Muscle of arm (tissue), 12 donors: ENCODE results near the gene CYB561D1. TPM values are rescaled to one million over a fixed set of nuclear protein-coding genes. Genes with fewer than 3 reads are reported as not detected.

Experiments used
- DNase-seq: peaks from one replicate; pipeline ENCODE4 v3.0.0-alpha.2; 2013
- polyA plus RNA-seq, 12 donors: library from polyadenylated mRNA; unstranded; fragments of 120-200 nt; gene quantifications; one replicate each; pipeline ENCODE4 v1.2.1, GENCODE V29; 2013; ENCODE audit not compliant: insufficient read length in 12 of 12

CYB561D1 gene
- polyA plus RNA-seq, 12 donors = 6.9 to 13.9 (median 9.4) TPM; not detected in 1

DNA sequence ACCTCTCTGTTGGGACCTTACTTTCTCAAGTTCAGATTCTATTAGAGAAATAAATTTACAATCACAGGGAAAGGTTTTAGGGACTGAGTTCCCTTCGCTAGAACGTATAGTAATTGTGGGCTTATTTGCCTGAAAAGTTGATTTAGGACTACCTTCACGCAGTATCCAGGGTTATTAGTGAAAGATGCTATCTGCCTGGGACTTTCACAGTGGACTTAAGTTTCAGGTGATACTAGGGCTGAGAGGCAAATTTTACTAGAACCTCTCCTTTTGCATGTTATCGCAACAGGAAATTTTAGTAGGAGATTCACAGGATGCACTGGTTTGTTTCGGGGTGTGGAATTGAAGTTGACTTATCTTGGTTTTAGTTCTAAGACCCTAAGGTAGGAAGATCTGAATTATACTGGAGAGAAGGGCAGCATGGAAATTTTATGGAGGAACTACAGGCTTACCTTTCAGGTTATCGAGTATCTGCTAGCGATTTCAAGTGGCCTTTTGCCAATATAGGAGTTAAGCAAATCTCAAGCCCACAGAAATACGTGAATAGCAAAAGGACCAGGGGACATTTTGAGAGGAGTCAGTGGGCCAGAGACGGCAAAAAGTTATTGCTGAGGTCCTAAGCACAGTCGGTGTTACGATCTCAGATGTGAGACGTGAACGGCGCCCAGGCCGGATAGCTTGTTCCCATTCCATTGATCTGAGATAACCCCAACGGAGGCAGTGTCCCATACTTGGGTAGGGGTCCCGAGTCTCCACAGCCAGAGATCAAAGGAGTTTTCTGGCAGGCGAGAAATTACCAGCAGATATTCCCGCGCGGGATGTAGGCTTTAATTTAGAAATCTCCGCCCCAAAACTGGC is 53.8 kb downstream of the CYB561D1 start:
- DNase-seq = no peak

DNA sequence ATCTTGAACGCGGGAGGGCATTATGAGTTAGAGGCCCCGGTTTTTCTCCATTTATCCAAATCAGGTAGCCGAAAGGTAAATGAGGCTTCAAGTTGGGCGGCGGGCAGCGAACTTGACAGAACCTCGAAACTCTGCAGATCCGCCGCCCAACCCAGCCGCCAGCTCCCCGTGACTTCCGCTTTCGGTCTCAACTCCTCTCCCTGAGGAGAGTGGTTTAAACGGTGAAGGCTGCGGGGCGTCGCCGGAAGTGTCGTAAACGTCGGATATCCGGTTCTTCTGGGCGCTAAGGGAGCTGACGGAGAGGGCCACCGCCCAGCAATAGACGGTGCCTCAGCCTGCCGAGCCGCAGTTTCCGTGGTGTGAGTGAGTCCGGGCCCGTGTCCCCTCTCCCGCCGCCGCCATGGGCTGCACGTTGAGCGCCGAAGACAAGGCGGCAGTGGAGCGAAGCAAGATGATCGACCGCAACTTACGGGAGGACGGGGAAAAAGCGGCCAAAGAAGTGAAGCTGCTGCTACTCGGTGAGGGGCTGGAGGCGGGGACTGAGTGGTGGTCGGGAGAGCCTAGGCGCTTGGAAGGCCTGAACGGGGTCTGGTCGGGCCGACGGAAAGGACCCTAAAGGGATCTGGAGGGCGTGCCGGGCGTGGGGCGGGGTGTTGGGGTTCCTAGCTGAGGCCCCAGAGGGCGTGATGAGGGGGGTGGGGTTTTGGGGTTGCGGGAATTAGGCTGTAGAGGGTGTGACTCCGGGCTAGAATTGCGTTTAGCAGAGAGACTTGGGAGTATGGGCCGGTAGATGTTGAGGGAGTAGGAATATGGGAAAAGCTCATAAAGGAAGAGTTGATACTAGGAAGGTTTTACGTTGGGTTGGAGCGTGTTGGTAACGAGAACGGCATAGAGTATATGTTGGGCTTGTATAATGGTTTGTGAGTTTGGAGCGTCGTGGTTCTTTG is 54.7 kb downstream of the CYB561D1 start, which contains the start of gene GNAI3:
Gene GNAI3, plus strand, starts transcription at position 295 of the 947 bp plus-strand sequence. Its CDS starts 106 bp downstream, at position 401.
- peak; percentile 98 for DNase-seq

Other genes with a start within 250 kb of the CYB561D1 start
- gene CELSR2, start 244.6 kb upstream of the CYB561D1 start, polyA plus RNA-seq = 10 to 100 TPM in 2 of 12 donors, 1 to 10 TPM in 9, not detected in 1; 3.5 to 16.7 (median 4.7) TPM
- gene PSRC1, start 210.9 kb upstream of the CYB561D1 start, polyA plus RNA-seq = 10 to 100 TPM in 8 of 12 donors, 1 to 10 TPM in 3, not detected in 1; 8.3 to 25.4 (median 12.7) TPM
- 1 to 10 TPM in 3 of 12 donors, under 1 TPM in 7, not detected in 2; 0.26 to 1.3 (median 0.55) TPM for gene MYBPHL, start 187.1 kb upstream of the CYB561D1 start, polyA plus RNA-seq
- gene SORT1, start 96.2 kb upstream of the CYB561D1 start, polyA plus RNA-seq = 10 to 100 TPM in 11 of 12 donors, not detected in 1; 20.0 to 42.1 (median 34.6) TPM
- gene PSMA5, start 67.6 kb upstream of the CYB561D1 start, polyA plus RNA-seq = 10 to 100 TPM in 11 of 12 donors, not detected in 1; 32.0 to 84.2 (median 70.4) TPM
- gene SYPL2, start 27.5 kb upstream of the CYB561D1 start, polyA plus RNA-seq = 100 to 1,000 TPM in 11 of 12 donors, 10 to 100 TPM in 1; 64.4 to 356 (median 243) TPM
- gene ATXN7L2, start 10.2 kb upstream of the CYB561D1 start, polyA plus RNA-seq = 10 to 100 TPM in 10 of 12 donors, 1 to 10 TPM in 1, not detected in 1; 9.3 to 30.9 (median 21.0) TPM
- 10 to 100 TPM in 8 of 12 donors, 1 to 10 TPM in 3, not detected in 1; 4.1 to 16.8 (median 12.4) TPM for gene AMIGO1, start 15.6 kb downstream of the CYB561D1 start, polyA plus RNA-seq
- gene GPR61, start 45.8 kb downstream of the CYB561D1 start, polyA plus RNA-seq = 1 to 10 TPM in 10 of 12 donors, not detected in 2; 1.6 to 3.6 (median 2.2) TPM
- gene GNAI3, start 54.5 kb downstream of the CYB561D1 start, polyA plus RNA-seq = 10 to 100 TPM in 1 of 12 donors, 1 to 10 TPM in 10, not detected in 1; 6.2 to 10.7 (median 7.6) TPM
- gene GNAT2, start 125.5 kb downstream of the CYB561D1 start, polyA plus RNA-seq = not detected
- gene AMPD2, start 125.7 kb downstream of the CYB561D1 start, polyA plus RNA-seq = 10 to 100 TPM in 11 of 12 donors, not detected in 1; 22.1 to 54.9 (median 33.5) TPM
- gene GSTM4, start 162.0 kb downstream of the CYB561D1 start, polyA plus RNA-seq = 10 to 100 TPM in 11 of 12 donors, not detected in 1; 12.2 to 26.8 (median 18.9) TPM
- 100 to 1,000 TPM in 11 of 12 donors, not detected in 1; 122 to 195 (median 169) TPM for gene GSTM2, start 174.0 kb downstream of the CYB561D1 start, polyA plus RNA-seq
- gene GSTM1, start 193.7 kb downstream of the CYB561D1 start, polyA plus RNA-seq = 10 to 100 TPM in 6 of 12 donors, 1 to 10 TPM in 2, under 1 TPM in 3, not detected in 1; 0.39 to 89.9 (median 48.3) TPM
- 10 to 100 TPM in 11 of 12 donors, not detected in 1; 10.2 to 32.5 (median 24.9) TPM for gene GSTM5, start 218.2 kb downstream of the CYB561D1 start, polyA plus RNA-seq
- gene GSTM3, start 246.9 kb downstream of the CYB561D1 start, polyA plus RNA-seq = 10 to 100 TPM in 11 of 12 donors, not detected in 1; 17.8 to 60.4 (median 38.3) TPM